Fibroblast of villous mesenchyme (primary cell): ENCODE results near the gene ASPSCR1. TPM values are rescaled to one million over a fixed set of nuclear protein-coding genes. Genes with fewer than 3 reads are reported as not detected.

Source experiments
- DNase-seq: peaks from one replicate; pipeline ENCODE4 v3.0.0-alpha.2; 2010; ENCODE audit warnings: low read depth
- H3K4me3 ChIP-seq: 2 replicates; pipeline ENCODE4 v1.5.1; 2011; ENCODE audit warnings: low read depth, mild to moderate bottlenecking, low read length
- total RNA-seq: library from RNA; depleted of rRNA; stranded (reverse); fragments of >200 nt; gene quantifications from 2 replicates; pipeline ENCODE4 v1.2.3, GENCODE V29; 2012
- TF ChIP-seq, protein P1 (sequence below): IDR thresholded peaks from 2 replicates; pipeline ENCODE4 v1.5.1; 2012; ENCODE audit warnings: low read depth, mild to moderate bottlenecking, low read length; ENCODE audit not compliant: insufficient read depth

Gene ASPSCR1
- total RNA-seq, 1 donor = 28.5 TPM

DNA sequence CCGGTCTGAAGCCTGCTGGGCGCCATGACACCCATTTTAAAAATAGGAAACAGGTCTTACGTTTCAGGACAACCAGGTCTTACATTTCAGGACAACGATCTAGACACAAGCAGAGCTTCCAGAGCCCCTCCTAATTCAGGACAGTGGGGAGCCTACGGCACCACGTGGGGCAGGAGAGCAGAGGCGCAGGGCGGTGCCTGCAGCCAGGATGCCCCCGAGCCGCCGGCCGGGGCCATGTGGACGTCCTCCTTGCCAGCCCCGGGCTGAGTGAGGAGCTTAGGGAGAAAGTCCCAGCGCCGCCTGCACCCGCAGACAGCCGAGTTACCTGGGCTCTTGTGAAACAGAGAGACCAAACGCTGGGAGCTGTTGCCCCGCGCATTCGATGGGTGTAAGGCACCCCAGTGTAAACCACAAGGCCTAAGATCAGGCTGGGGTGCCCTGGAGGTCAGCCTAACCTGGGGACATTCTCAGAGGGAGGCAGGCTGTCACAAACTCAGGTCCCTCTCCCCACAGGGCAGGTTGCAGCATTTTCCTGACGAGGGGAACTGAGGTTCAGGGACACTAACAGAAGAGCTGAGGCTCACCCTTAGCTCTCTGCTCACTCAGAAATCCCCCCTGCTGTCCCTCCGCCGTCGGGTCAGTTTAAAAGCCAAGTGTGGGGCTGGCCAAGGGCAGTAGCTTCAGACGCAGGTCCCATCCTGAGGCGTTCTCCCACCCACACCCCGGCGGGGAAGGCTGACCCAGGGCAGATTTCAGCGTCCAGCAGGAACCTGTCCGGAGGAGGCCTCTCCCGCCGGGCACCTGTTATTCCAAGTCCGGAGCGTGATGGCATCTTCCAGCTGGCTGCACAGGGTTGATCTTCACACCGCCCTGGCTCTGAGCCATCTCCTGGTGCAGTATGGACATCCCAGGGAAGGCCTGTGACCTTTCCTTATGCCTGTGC lies 14.7 kb upstream of the ASPSCR1 start:
- no peak for DNase-seq
- TF ChIP-seq, protein P1, sequence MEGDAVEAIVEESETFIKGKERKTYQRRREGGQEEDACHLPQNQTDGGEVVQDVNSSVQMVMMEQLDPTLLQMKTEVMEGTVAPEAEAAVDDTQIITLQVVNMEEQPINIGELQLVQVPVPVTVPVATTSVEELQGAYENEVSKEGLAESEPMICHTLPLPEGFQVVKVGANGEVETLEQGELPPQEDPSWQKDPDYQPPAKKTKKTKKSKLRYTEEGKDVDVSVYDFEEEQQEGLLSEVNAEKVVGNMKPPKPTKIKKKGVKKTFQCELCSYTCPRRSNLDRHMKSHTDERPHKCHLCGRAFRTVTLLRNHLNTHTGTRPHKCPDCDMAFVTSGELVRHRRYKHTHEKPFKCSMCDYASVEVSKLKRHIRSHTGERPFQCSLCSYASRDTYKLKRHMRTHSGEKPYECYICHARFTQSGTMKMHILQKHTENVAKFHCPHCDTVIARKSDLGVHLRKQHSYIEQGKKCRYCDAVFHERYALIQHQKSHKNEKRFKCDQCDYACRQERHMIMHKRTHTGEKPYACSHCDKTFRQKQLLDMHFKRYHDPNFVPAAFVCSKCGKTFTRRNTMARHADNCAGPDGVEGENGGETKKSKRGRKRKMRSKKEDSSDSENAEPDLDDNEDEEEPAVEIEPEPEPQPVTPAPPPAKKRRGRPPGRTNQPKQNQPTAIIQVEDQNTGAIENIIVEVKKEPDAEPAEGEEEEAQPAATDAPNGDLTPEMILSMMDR = no peak

DNA sequence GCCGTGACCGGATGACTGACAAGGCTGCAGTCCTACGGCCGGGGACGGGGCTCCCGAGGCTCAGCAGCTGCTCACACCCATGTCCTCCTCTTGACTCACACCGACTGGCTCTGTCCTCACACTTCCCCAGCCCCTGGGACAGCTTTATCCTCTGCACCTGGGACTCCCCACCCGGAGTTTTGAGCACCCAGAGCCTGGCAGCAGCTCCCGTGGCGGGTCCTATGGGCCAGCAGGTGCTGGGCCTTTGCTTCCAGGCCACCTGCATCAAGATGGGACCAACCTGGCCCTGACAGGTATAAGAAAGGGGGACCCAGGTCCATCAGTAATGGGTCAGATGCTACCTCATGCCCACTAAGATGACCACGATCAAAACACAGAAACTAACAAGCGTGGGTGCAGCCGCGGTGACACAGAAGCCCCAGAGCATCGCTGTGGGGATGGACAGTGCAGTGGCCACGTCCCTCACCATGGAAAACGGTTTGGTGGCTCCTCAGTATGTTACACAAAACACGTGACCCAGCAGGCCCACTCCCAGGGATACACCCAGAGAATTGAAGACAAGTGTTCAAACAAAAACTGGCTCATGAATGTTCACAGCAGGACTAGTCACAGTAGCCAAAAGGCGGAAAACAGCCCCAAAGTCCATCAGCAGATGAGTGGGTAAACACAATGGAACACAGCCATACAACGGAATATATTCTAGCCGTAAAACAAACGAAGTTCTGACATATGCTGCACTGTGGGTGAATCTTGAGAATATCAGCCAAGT lies 13.2 kb upstream of the ASPSCR1 start:
- H3K4me3 ChIP-seq = no peak overlapping the region
- TF ChIP-seq, protein P1 = no peak
- no peak for DNase-seq

More for the DNA sequence above, 14.7 kb upstream of the ASPSCR1 start:
- H3K4me3 ChIP-seq = no peak overlapping the region

DNA sequence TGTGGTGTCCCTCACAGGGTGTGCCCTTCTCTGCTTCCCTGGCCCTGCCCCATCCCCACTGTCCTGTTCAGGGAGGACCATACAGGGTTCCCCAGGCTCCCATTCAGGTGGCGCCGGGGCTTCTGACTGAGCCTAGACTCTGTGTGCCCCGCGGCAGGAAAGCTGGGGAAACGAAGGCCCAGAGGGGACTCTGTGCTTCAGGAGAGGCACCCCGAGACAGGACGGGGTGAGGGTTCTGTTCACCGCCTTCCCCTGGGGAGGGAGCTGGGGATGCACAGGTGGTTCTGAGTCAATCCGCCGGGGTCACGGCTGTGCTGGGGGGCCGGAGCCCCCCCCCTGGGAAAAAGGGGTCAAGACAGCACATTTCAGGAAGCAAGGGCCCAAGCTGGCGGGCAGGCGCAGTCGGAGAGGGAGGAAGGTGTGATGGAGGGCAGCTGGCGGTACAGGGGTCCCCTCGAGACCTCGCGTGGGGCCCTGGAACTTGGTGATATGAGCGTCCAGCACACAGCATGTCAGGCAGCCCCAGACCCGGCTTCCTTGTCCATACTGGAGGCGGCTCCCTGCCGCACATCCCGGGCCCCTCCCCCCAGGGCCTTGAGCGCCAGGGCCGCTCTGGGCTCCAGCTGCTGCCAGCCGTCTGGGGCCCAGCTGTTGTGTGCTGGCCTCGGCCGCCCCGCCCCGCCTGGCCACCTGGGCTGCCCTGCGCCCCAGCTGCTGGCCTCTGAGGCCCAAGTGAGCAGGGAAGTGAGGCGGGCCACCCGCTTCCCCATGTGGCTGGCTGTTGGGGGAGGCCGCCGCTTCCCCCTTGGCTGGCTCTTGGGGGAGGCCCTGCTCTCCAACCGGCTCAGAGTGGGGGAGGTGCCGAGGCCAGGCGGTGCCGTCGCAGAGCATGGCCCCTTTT lies 10.8 kb upstream of the ASPSCR1 start:
- DNase-seq = peak; percentile 88
- TF ChIP-seq, protein P1 = no peak

DNA sequence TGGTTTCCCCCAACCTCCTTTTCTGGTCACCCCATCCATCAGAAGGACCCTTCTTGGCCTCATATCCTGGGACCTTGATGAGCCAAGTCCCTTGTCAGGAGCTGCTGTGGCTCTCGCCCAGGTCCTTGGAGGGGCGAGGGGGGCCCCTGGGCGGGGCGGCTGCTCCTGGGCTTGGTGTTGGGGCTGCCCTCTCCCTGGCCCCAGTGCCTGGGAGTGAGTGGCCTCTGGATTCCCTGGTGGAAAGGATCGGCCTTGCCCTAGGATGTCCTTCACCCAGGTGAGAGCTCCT lies 10.2 kb upstream of the ASPSCR1 start:
- no peak overlapping the region for H3K4me3 ChIP-seq
- TF ChIP-seq, protein P1 = no peak
- DNase-seq = peak; percentile 17

More for the DNA sequence above, 10.8 kb upstream of the ASPSCR1 start:
- H3K4me3 ChIP-seq = no peak overlapping the region

DNA sequence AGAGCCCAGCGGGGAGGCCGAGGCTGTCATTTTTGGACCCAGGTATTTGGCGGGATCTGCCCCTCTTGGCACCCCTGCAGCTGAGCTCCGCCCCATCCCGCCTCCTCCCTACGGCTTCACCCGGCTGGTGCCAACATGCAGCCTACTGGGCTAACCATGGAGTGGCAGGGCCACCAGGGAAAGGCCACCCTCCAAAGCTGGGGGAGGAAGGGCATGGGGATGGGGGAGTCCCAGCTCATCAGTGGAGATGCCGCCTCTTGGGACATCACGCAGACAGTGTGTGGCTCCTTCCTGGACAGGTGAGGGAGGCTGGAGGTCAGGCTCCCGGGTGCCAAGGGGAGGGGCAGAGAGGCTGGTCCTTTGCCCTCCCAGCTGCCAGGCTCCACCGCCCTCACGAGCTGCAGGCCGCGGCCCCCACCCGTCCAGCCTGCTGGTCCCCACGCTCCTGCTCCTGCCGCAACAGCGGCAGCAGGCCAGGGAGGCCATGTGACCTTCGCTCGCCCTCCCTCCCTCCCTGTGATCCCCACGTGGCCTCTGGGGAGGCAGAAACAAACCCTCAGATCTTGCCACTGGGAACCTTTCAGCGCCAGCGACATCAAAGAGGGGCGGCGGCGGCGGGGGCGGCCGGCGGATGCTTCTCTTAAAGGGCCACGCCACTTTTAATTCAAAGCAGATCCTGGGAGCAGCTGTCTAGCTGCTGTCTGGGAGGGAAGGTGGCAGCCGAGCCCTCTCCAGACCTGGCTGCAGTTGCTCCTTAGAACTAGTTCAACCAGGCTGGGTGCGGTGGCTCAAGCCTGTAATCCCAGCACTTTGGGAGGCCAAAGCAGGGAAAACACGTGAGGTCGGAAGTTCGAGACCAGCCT lies 9.7 kb upstream of the ASPSCR1 start:
- TF ChIP-seq, protein P1 = no peak
- peak; percentile 88 for DNase-seq
- H3K4me3 ChIP-seq = peak overlapping the region; percentile 23
